ENCODE measurements around the gene LTBP2. TPM values are rescaled to one million over a fixed set of nuclear protein-coding genes. Genes with fewer than 3 reads are reported as not detected.

The LTBP2 gene
- 0.07 and 0.23 TPM in 2 replicates for total RNA-seq

DNA sequence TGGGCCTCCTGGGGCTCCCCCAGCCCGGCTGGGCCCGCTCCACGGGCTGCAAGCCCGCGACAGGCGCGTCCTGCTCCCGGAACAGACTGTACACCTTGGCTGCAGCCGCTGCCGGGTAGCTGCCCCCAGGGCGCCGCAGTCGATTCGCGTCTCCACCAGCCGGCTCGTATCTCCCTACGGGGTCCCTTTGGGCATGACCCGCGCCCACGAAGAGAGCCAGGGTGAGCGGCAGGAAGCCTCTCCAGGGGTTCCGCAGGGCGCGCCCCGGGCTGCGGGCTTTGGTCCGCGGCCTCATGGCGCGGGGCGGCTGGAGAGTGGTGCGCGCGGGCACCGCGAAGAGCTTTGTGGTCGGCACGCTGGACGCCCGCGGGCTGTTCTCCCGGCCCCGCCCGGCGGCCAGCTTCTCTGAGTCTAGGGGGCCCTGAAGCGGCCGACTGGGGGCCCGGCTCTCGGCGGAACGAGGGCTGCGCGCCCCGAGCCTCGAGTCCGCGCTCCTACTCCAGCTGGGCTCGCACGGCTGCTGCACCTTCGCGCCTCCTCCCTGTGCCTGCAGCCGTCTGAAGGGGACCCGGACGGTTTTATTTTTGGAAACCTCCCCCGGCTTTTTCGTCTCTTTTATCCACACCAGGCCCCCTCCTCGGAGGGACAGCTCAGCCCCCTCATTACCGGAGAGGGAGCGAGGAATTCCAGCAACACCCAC, at the start of gene LTBP2:
LTBP2 (minus strand) TSS at position 588 of the 700 bp plus-strand sequence; CDS start at position 295, 293 bp downstream.
- H3K27ac Mint-ChIP-seq: no peak within 1 kb of the TSS
- H3K27me3 Mint-ChIP-seq (ENCODE audit: low read depth): peaks cover 43% of the 10 kb centered on the region

GRCh38 chr14:74660863-74661262, 48.8 kb upstream of the LTBP2 start:
- Mint-ChIP-seq H3K4me1 (ENCODE audit: low read depth) (no peaks in the 10 kb centered on the region), H3K36me3 (ENCODE audit: low read depth) (peaks cover 44% of the 10 kb centered on the region), H3K27me3 (ENCODE audit: low read depth) (no peaks in the 10 kb centered on the region), H3K9me3 (no peaks in the 10 kb centered on the region), H3K27ac (no peak overlapping the region), H3K4me3 (ENCODE audit: low read depth) (no peak overlapping the region)
- DNase-seq (ENCODE audit: low spot score): no peak
- intact Hi-C loops (cut with micrococcal nuclease): no loop called here

More for the DNA sequence above, at the start of gene LTBP2:
- H3K4me1 Mint-ChIP-seq (ENCODE audit: low read depth): peaks cover 27% of the 10 kb centered on the region
- intact Hi-C loops (cut with micrococcal nuclease): loop anchor here (5.0 kb wide), 1 partner anchor 249 kb away; no protein-coding TSS in a partner anchor
- H3K36me3 Mint-ChIP-seq (ENCODE audit: low read depth): no peaks in the 10 kb centered on the region
- peak within 1 kb of the TSS; percentile 70 for H3K4me3 Mint-ChIP-seq (ENCODE audit: low read depth)
- no peaks in the 10 kb centered on the region for H3K9me3 Mint-ChIP-seq
- no peak for DNase-seq (ENCODE audit: low spot score)

DNA sequence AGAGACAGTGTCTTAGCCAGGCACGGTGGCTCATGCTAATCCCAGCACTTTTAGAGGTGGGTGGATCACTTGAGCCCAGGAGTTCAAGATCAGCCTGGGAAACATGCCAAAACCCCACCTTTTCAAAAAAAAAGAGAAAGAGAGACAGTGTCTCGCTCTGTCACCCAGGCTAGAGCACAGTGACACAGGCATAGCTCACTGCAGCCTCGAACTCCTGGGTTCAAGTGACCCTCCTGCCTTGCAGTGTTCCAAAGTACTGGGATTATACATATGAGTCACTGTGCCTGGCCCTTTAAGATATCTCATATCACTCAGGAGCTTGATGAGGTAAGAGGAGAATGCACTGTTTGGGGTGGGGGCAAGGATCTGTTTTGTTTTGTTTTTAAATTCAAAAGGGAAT, 48.1 kb upstream of the LTBP2 start:
- no peaks in the 10 kb centered on the region for H3K9me3 Mint-ChIP-seq
- DNase-seq (ENCODE audit: low spot score): no peak
- H3K36me3 Mint-ChIP-seq (ENCODE audit: low read depth): peaks cover 37% of the 10 kb centered on the region
- H3K4me3 Mint-ChIP-seq (ENCODE audit: low read depth): no peak overlapping the region
- intact Hi-C loops (cut with micrococcal nuclease): no loop called here
- no peaks in the 10 kb centered on the region for H3K4me1 Mint-ChIP-seq (ENCODE audit: low read depth)
- H3K27ac Mint-ChIP-seq: no peak overlapping the region
- H3K27me3 Mint-ChIP-seq (ENCODE audit: low read depth): no peaks in the 10 kb centered on the region

DNA sequence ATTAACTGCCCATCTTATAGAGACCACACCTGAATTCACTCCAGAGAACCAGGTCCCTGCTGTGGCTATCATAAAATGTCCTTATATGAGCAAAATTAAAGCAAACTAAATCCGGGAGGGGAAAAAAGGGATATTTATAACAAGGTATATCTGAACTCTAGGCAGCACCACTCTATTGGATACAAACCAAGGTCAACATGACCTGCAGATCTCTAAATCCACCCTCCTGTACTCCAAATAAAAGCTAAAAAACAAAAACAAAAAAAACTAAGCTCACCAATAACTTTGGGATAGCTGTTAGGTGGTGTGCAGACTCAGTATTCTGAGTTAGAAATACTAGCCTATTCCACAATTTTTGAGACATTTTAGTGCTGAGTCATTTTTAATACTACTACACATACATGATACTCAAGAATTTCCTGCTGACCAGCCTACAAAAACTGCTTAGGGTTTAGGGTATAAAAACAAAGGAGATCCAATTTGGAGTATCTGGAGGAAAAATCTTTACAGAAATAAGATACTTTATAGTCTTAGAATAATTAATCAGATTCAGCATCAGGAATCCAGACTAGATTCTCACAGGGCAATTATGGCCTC, 46.6 kb upstream of the LTBP2 start:
- intact Hi-C loops (cut with micrococcal nuclease): no loop called here
- Mint-ChIP-seq H3K27me3 (ENCODE audit: low read depth) (no peaks in the 10 kb centered on the region), H3K9me3 (no peaks in the 10 kb centered on the region), H3K4me3 (ENCODE audit: low read depth) (no peak overlapping the region), H3K4me1 (ENCODE audit: low read depth) (peaks cover 1% of the 10 kb centered on the region), H3K36me3 (ENCODE audit: low read depth) (peaks cover 27% of the 10 kb centered on the region), H3K27ac (no peak overlapping the region)
- no peak for DNase-seq (ENCODE audit: low spot score)

DNA sequence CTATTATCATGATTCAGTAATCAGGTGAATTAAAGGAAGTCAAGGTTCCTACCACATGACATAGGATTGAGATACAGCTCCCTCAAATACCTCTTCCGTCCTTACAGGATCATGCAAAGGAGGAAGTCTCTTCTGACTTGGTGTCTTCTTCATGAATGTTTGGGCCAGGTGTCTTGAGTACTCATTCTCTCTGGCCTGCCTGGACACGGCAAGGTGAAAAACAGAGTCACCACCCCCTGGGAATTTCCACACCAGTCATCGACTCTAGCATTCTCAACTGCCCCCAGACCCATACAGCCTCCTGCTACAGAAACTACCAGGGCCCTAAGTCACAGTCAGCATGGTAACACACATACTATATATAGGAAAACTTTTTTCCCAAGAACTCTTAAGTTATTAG, 44.9 kb upstream of the LTBP2 start:
- Mint-ChIP-seq H3K4me3 (ENCODE audit: low read depth) (no peak overlapping the region), H3K36me3 (ENCODE audit: low read depth) (peaks cover 14% of the 10 kb centered on the region), H3K9me3 (no peaks in the 10 kb centered on the region), H3K27me3 (ENCODE audit: low read depth) (no peaks in the 10 kb centered on the region), H3K4me1 (ENCODE audit: low read depth) (peaks cover 1% of the 10 kb centered on the region), H3K27ac (no peak overlapping the region)
- DNase-seq (ENCODE audit: low spot score): no peak
- intact Hi-C loops (cut with micrococcal nuclease): no loop called here

DNA sequence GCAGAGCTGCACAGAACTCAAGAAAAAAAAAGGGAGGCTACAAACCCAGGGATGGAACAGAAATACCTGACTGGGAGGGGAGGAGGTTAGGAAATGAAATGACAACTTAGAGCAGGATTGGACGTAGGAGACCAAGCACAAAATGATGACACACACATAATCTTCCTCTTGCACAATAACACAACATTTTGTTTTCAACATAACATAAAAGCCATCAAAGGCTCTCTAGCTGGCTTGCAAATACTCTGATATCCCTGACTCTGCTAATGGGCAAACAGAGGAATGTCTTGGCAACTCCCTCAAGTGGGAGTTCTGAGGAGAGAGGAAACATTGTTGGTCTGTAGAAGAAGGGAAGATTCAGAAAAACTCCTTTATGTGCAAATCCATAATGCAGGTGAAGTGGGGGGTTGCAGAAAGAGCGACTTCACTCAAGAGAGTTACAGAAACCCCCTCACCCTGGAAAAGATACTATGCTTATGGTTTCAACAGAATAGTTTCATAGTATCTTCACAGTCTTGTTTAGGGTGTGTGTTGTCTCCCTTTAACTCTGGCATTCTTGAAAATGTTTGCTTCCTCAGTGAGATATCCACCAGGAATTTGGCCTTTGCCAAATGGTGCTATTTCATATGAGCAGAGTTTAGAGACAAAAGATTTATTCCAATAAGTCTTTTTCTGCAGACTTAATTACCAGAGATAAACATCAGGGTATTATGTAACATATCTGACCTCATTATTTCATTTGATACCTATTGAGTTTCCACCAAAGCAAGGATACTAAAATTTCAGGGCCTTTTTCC, 43.8 kb upstream of the LTBP2 start:
- H3K27me3 Mint-ChIP-seq (ENCODE audit: low read depth): no peaks in the 10 kb centered on the region
- intact Hi-C loops (cut with micrococcal nuclease): no loop called here
- peaks cover 7% of the 10 kb centered on the region for H3K36me3 Mint-ChIP-seq (ENCODE audit: low read depth)
- peaks cover 4% of the 10 kb centered on the region for H3K4me1 Mint-ChIP-seq (ENCODE audit: low read depth)
- H3K4me3 Mint-ChIP-seq (ENCODE audit: low read depth): no peak overlapping the region
- no peak for DNase-seq (ENCODE audit: low spot score)
- no peaks in the 10 kb centered on the region for H3K9me3 Mint-ChIP-seq
- no peak overlapping the region for H3K27ac Mint-ChIP-seq

GRCh38 chr14:74654931-74655330, 42.9 kb upstream of the LTBP2 start:
- intact Hi-C loops (cut with micrococcal nuclease): no loop called here
- no peaks in the 10 kb centered on the region for H3K9me3 Mint-ChIP-seq
- peaks cover 7% of the 10 kb centered on the region for H3K36me3 Mint-ChIP-seq (ENCODE audit: low read depth)
- H3K27me3 Mint-ChIP-seq (ENCODE audit: low read depth): no peaks in the 10 kb centered on the region
- peaks cover 4% of the 10 kb centered on the region for H3K4me1 Mint-ChIP-seq (ENCODE audit: low read depth)
- DNase-seq (ENCODE audit: low spot score): no peak
- H3K27ac Mint-ChIP-seq: no peak overlapping the region
- no peak overlapping the region for H3K4me3 Mint-ChIP-seq (ENCODE audit: low read depth)

DNA sequence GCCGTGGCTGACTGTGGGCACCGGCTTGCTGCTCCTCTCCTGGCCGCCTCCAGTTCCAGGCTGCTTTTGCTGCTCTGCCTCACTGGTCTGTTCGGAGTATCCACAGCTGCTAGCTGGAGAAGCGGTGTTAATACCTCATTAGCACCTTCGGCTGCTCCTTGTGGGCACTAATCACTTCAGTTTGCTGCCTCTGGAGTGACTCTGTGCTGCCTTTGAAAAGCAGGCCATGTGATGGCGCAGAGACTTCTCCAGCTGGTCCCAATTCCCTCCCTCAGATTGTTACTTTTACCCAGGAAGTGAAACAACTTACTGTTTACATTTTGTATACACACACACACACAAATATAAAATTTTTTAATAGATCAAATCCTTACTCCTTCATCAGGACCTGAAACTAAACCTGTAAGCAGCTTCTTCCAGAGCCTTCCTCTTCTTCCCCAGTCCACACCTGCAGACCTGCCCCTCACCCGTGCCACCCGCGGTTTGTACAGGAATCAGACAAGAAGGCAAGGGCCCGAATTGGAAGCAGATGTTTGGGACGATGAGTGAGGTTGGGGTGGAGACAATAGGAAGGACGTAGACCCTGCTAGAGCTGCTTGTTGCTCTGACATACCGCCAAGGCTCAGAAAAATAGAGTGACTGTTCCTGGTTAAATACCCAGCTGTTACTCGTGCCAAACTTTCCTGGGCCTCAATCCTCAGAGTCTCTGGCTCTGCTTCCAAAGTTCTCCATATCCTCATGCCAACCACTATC, 41.5 kb upstream of the LTBP2 start:
- Mint-ChIP-seq H3K27ac (no peak overlapping the region), H3K27me3 (ENCODE audit: low read depth) (no peaks in the 10 kb centered on the region), H3K4me3 (ENCODE audit: low read depth) (no peak overlapping the region), H3K4me1 (ENCODE audit: low read depth) (peaks cover 4% of the 10 kb centered on the region), H3K36me3 (ENCODE audit: low read depth) (peaks cover 3% of the 10 kb centered on the region), H3K9me3 (no peaks in the 10 kb centered on the region)
- DNase-seq (ENCODE audit: low spot score): no peak
- intact Hi-C loops (cut with micrococcal nuclease): no loop called here

DNA sequence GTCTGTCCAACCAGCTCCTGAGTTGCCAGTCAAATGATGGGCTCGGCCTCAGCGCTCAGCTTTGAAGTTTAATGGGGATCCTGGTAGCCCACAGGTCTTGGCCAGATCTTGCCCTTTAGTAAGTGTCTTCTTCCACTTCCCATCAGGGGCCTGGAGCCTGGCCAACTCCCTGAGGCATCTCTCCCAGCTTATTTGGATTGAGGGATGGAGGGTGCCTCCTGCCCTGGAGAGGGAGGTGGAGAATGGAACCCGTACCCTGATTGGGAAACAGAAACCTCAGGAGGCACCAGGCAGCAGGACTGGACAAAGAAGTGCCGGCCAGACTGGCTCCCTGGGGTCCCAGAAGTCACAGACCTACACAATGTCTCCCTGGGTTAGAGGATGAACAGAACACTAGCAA, 40.5 kb upstream of the LTBP2 start:
- Mint-ChIP-seq H3K4me3 (ENCODE audit: low read depth) (no peak overlapping the region), H3K9me3 (no peaks in the 10 kb centered on the region), H3K27ac (no peak overlapping the region), H3K36me3 (ENCODE audit: low read depth) (peaks cover 3% of the 10 kb centered on the region), H3K27me3 (ENCODE audit: low read depth) (no peaks in the 10 kb centered on the region), H3K4me1 (ENCODE audit: low read depth) (peaks cover 4% of the 10 kb centered on the region)
- intact Hi-C loops (cut with micrococcal nuclease): no loop called here
- DNase-seq (ENCODE audit: low spot score): no peak

GRCh38 chr14:74650927-74651686, 39.1 kb upstream of the LTBP2 start:
- Mint-ChIP-seq H3K36me3 (ENCODE audit: low read depth) (no peaks in the 10 kb centered on the region), H3K27ac (no peak overlapping the region), H3K27me3 (ENCODE audit: low read depth) (no peaks in the 10 kb centered on the region), H3K4me1 (ENCODE audit: low read depth) (peaks cover 4% of the 10 kb centered on the region), H3K4me3 (ENCODE audit: low read depth) (no peak overlapping the region), H3K9me3 (no peaks in the 10 kb centered on the region)
- intact Hi-C loops (cut with micrococcal nuclease): no loop called here
- DNase-seq (ENCODE audit: low spot score): no peak

DNA sequence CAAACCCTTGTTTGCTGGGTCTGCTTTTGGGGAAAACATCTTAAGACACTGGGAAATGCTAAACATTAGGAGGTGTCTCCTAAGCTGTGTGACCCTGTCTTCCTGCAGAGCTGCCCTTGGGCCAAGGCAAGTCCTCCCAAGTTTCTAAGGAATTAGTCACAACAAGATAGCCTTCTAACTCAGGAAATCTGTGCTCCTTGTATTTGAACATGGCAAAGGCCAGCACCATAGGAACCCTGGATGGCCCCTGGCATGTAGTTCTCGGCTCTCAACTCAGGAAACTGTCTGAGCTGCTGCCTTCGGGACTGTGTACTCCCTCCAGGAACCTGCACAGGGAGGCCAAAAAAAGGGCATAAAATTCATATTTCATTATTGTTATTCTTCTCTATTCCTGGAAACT, 37.6 kb upstream of the LTBP2 start:
- no peaks in the 10 kb centered on the region for H3K36me3 Mint-ChIP-seq (ENCODE audit: low read depth)
- intact Hi-C loops (cut with micrococcal nuclease): no loop called here

DNA sequence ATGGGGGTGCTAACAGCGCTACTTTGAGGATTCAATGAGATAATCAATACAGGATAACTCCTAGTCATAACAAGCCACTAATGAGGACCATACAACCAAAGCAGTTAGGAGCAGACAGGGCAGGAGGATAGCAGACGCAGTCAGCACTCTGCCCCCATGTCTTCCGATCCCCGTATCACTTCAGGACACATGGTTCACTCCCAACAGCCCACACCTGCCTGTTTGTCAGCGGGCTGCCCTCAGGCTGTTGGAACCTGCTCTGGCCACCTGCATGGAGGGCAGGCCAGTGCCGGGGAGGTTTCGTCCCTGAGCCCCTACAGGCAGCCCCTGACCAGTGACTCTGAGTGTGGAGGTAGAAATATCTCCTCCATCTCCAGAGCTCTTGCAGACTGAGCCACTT, 37.1 kb upstream of the LTBP2 start:
- Mint-ChIP-seq H3K27me3 (ENCODE audit: low read depth) (no peaks in the 10 kb centered on the region), H3K27ac (no peak overlapping the region), H3K4me1 (ENCODE audit: low read depth) (peaks cover 3% of the 10 kb centered on the region), H3K4me3 (ENCODE audit: low read depth) (no peak overlapping the region), H3K9me3 (no peaks in the 10 kb centered on the region), H3K36me3 (ENCODE audit: low read depth) (no peaks in the 10 kb centered on the region)
- intact Hi-C loops (cut with micrococcal nuclease): no loop called here
- DNase-seq (ENCODE audit: low spot score): no peak

More for the DNA sequence above, 37.6 kb upstream of the LTBP2 start:
- no peaks in the 10 kb centered on the region for H3K9me3 Mint-ChIP-seq
- H3K27me3 Mint-ChIP-seq (ENCODE audit: low read depth): no peaks in the 10 kb centered on the region
- H3K4me1 Mint-ChIP-seq (ENCODE audit: low read depth): peaks cover 3% of the 10 kb centered on the region
- no peak for DNase-seq (ENCODE audit: low spot score)
- no peak overlapping the region for H3K27ac Mint-ChIP-seq
- H3K4me3 Mint-ChIP-seq (ENCODE audit: low read depth): no peak overlapping the region
